ENCODE measurements around the gene ZFAND6.

DNA sequence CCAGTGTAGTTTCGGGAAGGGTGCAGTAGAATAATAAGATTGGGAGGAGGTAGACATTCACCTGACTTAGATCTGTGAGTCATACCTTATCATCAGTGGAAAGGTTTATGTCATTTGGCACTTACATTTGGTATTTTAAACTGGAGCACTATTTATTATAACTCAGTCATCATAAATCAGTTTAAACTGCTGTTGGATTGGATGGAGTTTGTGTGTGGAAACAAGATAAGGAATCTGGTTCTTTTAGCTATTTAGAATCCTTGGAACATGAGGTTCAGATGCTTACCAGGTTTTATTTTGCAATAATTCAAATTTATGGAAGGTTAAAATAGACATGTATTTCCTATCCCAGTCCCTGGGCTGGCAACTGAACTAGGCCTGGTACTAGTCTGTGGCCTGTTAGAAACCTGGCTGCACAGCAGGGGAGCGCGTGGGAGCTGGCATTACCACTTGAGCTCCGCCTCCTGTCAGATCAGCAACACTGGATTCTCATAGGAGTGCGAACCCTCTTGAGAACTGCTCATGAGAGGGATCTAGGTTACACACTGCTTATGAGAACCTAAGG, 34.5 kb downstream of the ZFAND6 start:
- TF ChIP-seq, protein P1, sequence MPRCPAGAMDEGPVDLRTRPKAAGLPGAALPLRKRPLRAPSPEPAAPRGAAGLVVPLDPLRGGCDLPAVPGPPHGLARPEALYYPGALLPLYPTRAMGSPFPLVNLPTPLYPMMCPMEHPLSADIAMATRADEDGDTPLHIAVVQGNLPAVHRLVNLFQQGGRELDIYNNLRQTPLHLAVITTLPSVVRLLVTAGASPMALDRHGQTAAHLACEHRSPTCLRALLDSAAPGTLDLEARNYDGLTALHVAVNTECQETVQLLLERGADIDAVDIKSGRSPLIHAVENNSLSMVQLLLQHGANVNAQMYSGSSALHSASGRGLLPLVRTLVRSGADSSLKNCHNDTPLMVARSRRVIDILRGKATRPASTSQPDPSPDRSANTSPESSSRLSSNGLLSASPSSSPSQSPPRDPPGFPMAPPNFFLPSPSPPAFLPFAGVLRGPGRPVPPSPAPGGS (IDR thresholded peaks at IDR 0.05; ENCODE audit: borderline replicate concordance, insufficient read depth, low read depth, low read length, poor library complexity, severe bottlenecking): no peak
- TF ChIP-seq CTCF (IDR thresholded peaks at IDR 0.05 in 2 of 3, conservative IDR thresholded peaks at IDR 0.05 in 1 of 3; ENCODE audit: control insufficient read depth in 2 of 3, extremely low read depth in 1 of 3, insufficient read depth in 1 of 3, low read depth in 3 of 3, low read length in 3 of 3) (no peak), POLR2A (IDR thresholded peaks at IDR 0.05; ENCODE audit: low read depth, low read length) (no peak), SUZ12 (IDR thresholded peaks at IDR 0.05; ENCODE audit: unreplicated experiment) (no peak), NR2F1 (conservative IDR thresholded peaks at IDR 0.05) (no peak)
- TF ChIP-seq, protein P2, sequence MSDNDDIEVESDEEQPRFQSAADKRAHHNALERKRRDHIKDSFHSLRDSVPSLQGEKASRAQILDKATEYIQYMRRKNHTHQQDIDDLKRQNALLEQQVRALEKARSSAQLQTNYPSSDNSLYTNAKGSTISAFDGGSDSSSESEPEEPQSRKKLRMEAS (IDR thresholded peaks at IDR 0.05; ENCODE audit: low read depth, low read length): no peak
- TF ChIP-seq, protein P3, sequence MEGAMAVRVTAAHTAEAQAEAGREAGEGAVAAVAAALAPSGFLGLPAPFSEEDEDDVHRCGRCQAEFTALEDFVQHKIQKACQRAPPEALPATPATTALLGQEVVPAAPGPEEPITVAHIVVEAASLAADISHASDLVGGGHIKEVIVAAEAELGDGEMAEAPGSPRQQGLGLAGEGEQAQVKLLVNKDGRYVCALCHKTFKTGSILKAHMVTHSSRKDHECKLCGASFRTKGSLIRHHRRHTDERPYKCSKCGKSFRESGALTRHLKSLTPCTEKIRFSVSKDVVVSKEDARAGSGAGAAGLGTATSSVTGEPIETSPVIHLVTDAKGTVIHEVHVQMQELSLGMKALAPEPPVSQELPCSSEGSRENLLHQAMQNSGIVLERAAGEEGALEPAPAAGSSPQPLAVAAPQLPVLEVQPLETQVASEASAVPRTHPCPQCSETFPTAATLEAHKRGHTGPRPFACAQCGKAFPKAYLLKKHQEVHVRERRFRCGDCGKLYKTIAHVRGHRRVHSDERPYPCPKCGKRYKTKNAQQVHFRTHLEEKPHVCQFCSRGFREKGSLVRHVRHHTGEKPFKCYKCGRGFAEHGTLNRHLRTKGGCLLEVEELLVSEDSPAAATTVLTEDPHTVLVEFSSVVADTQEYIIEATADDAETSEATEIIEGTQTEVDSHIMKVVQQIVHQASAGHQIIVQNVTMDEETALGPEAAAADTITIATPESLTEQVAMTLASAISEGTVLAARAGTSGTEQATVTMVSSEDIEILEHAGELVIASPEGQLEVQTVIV (IDR thresholded peaks at IDR 0.05; ENCODE audit: borderline replicate concordance, partially characterized antibody): no peak

Data from GM12878 (cell line).